GM12892 (cell line): ENCODE measurements around the gene AP3D1.

Source experiments
- DNase-seq: peaks from one replicate; pipeline ENCODE4 v3.0.0; 2011; ENCODE audit not compliant: insufficient read length
- FAIRE-seq: peaks from 2 replicates; lab custom pipeline; 2011; peaks lifted over from hg19 to GRCh38; lab: Jason Lieb, UNC
- POLR2A ChIP-seq: IDR thresholded peaks from 2 replicates; pipeline ENCODE4 v1.6.1; 2011; ENCODE audit warnings: low read depth, low read length, control low read depth
- POLR2AphosphoS5 ChIP-seq: IDR thresholded peaks from 2 replicates; pipeline ENCODE4 v1.6.1; 2011; ENCODE audit warnings: low read depth, low read length, control low read depth
- TAF1 ChIP-seq: IDR thresholded peaks from 2 replicates; pipeline ENCODE4 v1.6.1; 2011; ENCODE audit warnings: low read depth, mild to moderate bottlenecking, control low read depth, low read length, borderline replicate concordance

The AP3D1 gene

DNA sequence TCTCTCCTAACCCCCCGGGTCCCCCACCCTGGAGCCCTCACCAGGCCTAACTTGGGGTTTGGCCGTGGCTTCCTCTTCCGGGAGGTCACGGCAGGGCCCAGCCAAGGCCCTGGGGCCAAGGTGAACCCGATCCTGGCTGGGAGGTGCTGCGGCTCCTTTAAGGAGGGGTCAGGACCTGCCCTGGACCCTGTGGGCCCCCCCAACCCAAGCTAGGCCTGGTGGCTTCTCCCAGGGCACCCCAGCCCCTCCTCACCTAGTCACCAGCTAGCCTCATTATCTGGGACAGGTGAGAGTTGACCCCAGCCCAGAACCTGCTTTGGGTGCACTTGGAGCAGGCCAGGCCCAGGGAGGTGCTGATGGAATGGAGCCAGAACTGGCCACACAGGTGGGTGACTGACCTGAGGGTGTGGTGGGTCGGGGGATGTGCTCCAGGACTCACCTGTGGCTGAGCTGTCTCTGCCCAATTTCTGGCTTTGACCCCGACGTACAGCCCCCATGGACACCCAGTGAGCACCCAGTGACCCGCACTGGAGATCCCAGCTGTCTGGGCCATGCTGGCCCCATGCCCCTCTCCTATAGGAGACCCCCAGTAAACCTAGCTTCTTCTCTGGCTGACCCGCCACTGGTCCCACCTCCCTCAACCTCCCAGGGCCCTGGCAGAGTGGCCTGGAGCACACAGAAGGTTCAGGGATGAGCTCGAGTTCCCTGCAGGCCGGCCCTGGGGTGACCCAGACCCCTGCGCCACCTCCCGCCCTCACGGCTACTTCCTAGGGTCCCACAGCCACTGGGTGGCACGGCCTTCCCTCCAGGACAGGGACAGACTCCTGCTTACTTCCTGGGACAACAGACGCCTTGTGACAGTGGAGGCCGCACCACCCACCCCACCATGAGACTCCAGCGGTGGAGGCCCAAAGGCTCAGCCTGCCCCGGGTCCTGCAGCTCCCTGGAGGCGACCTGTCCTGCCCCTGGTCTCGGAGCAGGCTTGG lies 93.6 kb downstream of the AP3D1 start:
- FAIRE-seq (no peak), DNase-seq (no peak)
- no peak for TF ChIP-seq TAF1
- TF ChIP-seq POLR2A: no peak

- TF ChIP-seq POLR2AphosphoS5 (no peak), TAF1 (no peak), POLR2A (no peak)
- no peak for FAIRE-seq
Observed at GRCh38 chr19:2056837-2057192, 94.6 kb downstream of the AP3D1 start.

DNA sequence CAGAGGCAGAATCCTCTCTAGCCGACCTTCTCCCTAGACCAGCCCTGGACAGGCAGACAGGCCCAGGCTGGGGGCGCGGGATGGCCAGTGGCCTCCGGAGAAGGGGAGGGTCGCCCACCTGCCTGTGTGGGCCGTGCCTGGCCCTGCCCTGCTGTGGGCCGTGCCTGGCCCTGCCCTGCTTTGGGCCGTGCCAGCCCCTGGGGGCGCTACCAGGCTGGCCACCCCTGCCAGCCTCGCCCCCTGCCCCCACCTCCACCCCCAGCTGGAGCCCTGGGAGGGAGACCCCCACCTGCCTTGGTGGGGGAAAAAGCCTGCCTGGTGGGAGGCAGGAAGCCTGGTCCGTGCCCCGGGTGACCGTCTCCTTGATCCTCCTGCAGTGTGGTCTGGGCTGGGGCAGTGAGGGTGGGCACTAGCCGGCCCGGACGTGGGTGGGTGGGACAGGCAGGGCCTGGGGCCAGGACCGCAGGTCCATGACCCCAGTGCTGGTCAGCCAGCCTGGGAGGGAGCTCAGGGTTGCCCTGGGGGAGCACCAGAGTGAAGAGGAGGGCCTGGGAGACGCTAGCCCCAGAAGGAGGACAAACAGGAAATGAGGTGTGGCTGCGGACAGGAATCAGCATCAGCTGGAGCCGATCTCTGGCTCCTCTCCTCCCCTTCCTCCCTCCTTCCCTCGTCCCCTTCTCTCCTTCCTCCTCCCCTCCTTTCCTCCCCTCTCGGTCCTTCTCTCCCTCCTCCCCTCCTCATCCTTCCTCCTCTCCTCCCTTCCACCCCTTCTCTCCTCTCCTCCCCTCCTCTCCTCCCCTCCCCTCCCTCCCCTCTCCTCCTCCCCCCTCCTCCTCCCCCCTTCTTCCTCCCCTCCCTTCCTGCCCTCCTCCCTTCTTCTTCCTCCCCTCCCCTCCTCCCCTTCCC lies 95.2 kb downstream of the AP3D1 start:
- FAIRE-seq (peak; percentile 87), DNase-seq (no peak)
- TF ChIP-seq POLR2A: peak; percentile 46; the same call in 1 of the 2 replicates
- no peak for TF ChIP-seq POLR2AphosphoS5

More at GRCh38 chr19:2056837-2057192, 94.6 kb downstream of the AP3D1 start:
- DNase-seq: no peak

GRCh38 chr19:2054763-2055162 lies 96.6 kb downstream of the AP3D1 start:
- no peak for TF ChIP-seq POLR2A
- TF ChIP-seq POLR2AphosphoS5: no peak
- no peak for TF ChIP-seq TAF1
- no peak for FAIRE-seq
- no peak for DNase-seq

- FAIRE-seq: peak; percentile 53
- no peak for DNase-seq
- TF ChIP-seq POLR2A: no peak
- no peak for TF ChIP-seq POLR2AphosphoS5
- TF ChIP-seq TAF1: no peak
Observed at GRCh38 chr19:2053601-2054389, 97.6 kb downstream of the AP3D1 start.

DNA sequence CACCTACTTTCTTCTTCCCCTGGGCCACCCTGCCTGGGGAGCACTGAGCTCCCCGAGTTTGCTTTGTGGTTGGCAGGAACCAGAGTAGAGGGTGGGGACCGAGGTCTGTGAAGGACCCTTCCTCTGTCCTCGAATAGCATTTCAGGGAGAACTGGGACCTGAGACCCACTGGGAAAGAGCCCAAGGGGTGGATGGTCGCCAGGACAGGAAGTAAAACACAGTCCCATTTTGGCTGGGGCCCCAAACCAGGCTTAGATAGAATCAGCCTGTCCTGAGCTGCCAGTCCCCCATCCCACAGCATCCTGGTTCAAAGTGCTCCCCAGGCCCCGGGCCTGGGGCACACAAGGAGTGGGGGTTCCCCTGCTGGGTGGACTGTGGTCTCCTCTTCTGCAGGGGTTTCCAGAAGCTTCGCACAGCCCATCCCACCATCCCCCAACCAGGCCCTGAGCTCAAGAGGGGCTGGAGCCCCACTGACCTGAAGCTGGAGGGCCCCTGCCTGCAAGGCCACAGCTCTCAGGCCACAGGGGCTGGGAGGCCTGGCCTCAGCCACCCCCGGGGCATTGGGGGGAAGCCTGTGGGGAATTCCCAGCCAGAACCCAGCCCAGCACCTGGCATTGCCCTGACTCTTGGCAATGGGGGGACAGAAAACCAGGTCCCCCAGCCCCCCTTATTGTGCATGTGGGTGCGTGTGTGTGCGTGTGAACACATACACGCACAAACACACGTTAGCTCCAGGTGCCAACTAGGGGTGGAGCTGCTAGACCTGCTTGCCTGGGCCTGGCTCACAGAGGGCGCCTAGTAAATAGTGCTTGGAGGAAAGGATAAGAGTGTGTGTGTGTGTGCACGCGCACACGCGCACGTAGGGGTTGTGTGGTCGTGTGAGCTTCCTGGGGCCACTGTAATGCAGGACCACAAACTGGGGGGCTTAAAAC lies 99.3 kb downstream of the AP3D1 start:
- DNase-seq: no peak
- no peak for FAIRE-seq
- TF ChIP-seq TAF1 (no peak), POLR2AphosphoS5 (no peak), POLR2A (no peak)

DNA sequence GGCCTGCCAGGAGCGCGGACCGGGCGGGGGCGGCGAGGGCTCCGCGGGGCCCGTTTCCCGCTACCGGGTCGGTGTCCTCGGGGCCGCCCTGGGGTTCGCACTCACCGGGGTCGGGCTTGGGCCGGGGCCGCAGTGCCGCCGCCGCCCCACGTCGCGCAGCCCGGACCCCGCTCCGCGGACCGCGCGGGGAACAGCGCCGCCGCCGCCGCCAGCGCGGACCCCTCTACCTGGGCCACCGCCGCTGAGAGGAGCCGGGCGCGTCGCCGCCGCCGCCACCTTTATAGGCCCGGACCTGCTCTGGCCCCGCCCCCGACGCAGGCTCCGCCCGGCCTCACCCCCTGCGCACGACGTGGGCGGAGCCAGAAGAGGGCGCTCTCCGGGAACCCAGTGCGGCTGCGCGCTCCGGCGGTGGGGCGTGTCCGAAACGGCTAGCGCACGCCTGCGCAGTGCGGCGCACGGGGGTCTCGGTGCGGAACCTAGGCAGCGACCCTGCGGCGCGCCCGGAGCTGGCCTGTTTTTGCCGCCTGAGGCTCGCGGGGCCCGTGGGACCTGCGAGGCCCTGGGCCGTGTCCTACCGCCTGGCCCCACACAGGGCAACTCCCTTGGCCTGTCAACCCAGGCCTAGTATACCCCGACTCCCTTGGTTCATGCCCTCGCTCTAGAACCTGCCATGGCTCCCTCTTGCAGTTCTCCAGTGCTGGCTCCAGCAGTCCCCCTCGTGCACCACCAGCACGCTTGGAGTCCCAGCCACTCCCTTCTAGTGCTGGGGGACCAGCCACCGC lies 100.2 kb downstream of the AP3D1 start, which contains the start of gene MKNK2:
Gene MKNK2 (minus strand): TSS at position 254 of the 782 bp plus-strand sequence. CDS start 393 bp downstream, outside the sequence.
- TF ChIP-seq POLR2AphosphoS5: peak; percentile 98
- peak; percentile 99 for TF ChIP-seq POLR2A
- TF ChIP-seq TAF1: peak; percentile 89
- peak; percentile 84 for DNase-seq
- peak; percentile 99 for FAIRE-seq
